Hematopoietic multipotent progenitor cell (in vitro differentiated cells): ENCODE measurements around the gene NHEJ1. TPM values are rescaled to one million over a fixed set of nuclear protein-coding genes. Genes with fewer than 3 reads are reported as not detected.
A peak's percentile ranks its signal among the peaks of the same experiment; 100 is the strongest.

Source experiments
- DNase-seq, 3 donors: peaks; one replicate each; pipeline ENCODE4 v3.0.0-alpha.2; 2011 to 2015; ENCODE audit warnings: low read depth in 2 of 3, low spot score in 2 of 3
- total RNA-seq: library from RNA; depleted of rRNA; stranded (reverse); fragments of >200 nt; gene quantifications from one replicate; pipeline ENCODE4 v1.2.3, GENCODE V29; 2012

The NHEJ1 gene
- total RNA-seq, 1 donor, result 27.2 TPM

DNA sequence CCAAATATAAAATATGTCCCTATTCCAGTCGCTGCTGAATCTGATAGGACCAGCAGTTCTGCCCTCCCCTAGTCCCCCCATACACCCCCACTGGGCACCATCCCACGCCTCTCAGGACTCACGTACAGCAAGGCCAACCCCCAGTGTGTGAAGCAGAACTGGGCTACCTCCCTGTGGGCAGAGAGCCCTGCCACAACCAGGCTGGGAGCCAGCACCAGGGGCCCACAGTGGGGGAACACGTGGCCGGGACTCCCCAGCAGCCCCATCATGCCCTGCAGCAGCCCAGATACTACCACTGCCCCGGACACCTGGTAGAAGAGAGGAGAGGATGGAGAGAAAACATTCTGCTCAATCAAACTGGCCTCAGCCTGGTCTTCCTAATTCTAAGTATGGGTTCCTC, 7.9 kb upstream of the NHEJ1 start:
- DNase-seq, result peak in 2 of 3 donors; percentile 29 to 39

- no peak for DNase-seq
These were observed 7.4 kb upstream of the NHEJ1 start for GRCh38 chr2:219167997-219168396.

DNA sequence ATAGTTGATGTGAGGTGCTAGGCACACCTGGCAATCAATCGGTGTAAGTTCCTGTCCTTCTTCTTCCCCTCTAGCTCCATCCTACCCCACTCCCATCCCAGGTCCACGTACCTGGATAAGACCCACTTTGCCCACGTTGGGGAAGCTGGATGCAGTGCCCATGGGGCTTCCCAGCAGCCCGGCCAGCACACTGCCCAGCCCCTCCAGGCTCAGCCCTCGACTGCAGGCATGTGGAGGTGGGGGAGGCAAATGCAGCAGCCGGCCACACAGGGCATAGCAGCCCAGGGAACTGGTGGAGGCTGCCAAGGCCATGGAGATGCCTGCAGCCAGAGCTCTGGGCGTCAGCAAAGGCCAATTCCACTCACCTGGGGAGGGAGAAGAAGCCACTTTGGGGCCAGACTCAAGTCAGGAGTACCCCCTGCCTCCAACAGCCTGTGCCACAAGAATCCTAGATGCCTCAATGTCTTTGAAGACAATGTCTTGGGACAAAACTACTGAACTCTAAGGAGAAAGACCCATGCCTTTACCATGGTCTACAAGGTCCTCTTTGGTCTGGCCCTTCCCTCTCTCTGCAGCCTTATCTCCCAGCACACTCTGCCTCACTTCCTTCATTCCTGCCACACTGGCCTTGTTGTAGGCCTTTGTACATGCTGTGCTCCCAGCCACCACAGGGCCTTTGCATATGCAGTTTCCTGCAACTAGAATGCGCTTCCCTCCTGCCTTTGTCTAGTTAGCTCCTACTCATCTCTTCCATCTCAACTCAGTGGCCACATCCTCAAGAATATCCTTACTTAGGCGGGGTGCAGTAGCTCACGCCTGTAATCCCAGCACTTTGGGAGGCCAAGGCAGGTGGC, 4.7 kb upstream of the NHEJ1 start:
- no peak for DNase-seq

DNA sequence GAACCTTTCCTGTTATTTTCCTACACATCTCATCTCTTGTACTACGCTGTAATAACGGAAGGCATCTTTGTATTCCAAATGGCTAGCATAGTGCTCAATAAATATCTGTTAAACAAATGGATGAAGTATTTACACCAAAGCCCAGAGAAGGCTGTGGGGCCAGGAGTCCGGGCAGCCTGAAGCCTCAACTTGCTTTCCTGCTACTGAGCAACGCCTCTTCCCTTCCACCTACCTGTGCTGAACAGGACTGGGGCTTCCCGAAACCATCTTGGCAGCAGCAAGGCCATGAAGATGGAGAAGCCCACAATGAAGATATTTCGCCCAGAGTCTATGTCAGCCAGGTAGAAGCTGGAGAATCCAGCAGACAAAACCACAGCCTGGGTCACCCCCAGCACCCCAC, 2.5 kb upstream of the NHEJ1 start:
- DNase-seq, result no peak

DNA sequence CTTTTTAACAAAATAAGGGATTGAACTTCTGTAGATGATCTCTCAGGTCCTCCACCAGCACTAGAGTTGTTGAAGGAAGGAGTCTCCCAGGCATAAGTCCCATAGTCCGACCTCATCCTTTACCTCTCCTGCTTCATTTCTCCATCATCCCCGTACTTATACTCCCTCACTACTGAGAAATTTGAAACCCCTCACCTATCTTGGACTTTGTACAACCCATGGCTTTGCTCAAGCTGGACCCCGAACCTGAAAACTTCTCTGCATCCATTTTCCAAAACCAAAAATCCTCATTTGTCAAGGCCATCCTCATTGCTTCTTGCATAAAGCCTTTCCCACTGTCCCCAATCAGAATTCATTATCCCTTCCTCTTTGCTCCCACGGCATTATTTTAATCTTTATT, 482 bp upstream of the NHEJ1 start:
- peak in 1 of 3 donors; percentile 8 for DNase-seq

DNA sequence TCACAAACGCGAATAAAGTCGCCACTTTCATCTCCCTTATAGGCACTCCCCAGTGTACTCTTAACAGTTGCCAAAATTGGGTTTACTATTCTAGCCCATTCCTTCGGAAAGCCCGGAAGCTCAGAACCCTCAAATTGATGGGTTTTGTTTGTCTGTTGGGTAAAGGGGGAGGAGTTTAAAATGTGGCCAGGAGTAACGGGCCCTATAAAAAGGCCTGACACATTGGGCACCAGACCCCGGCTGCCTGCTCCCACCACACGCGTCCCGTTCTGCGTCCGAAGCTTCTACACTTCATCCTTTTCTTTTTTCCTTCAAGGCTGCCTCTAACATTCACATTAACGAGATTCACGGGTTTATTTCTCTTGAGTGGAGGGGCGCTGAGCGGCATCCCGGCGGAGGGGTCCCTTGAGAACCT, 837 bp downstream of the NHEJ1 start:
- DNase-seq, result no peak

- DNase-seq, result no peak
These were observed 2.0 kb downstream of the NHEJ1 start for GRCh38 chr2:219158586-219158985.

DNA sequence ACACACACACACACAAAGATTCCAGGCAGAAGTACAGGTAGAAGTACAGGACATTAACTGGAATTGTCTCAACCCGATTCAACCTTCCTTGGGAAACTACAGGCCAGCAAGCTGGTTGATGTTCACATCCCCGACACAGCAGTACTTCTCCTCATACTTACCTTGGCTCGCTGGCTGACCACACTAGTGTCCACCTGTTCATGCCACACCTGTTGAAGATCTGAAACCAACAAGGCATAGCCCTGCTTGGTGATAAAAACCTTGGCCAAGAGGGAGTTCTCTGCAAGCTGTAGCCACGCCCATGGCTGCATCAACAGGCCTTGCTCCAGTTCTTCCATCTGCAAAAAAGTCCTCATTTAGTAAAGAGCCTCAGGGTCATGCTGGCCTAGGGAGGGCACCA, 2.6 kb downstream of the NHEJ1 start:
- no peak for DNase-seq

GRCh38 chr2:219157396-219157795, 3.2 kb downstream of the NHEJ1 start:
- DNase-seq, result no peak

- DNase-seq, result peak in 2 of 3 donors; percentile 61 to 83
These were observed 5.5 kb downstream of the NHEJ1 start for GRCh38 chr2:219155054-219155644.

GRCh38 chr2:219149667-219150066, 10.9 kb downstream of the NHEJ1 start:
- no peak for DNase-seq

DNA sequence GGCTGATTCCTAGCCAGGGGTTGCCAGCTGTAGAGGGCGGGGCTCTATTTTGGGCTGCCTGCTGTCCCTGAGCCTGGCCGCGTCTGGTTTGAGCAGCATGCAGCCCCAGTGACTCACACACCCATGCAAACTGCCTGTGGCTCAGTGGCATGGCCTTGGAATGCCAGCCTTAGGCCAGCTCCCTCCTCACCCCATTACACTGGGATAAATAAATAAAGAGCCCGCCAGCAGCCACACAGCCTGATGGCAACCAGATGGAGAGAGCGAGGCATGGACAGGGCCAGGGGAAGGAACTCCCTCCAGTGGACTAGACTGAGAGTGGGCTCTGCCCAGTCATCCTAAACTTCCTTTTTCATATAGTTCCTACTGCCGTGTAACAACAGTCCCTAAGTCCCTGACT, 18.3 kb downstream of the NHEJ1 start:
- DNase-seq, result no peak

DNA sequence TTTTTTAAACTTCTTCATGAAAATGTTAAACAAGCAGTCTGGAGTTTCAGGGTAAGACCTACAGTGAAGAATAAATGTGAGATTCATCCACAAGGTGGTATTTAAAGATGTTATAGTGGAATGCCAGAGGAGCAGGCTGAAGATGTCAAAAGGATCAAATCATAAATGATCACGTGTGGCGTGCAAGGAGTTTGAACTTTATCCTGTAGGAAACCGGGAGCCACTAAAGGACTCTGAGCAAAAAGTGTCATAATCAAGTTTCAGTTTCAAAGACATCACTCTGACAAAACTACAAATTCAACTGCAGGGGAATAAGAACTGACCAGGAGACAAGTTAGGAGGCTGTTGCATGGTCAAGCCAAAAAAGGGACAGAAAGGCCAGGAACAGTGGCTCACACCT, 19.9 kb downstream of the NHEJ1 start:
- DNase-seq, result no peak

- no peak for DNase-seq
These were observed 26.6 kb downstream of the NHEJ1 start for GRCh38 chr2:219133976-219134375.

GRCh38 chr2:219131744-219132143, 28.9 kb downstream of the NHEJ1 start:
- no peak for DNase-seq

DNA sequence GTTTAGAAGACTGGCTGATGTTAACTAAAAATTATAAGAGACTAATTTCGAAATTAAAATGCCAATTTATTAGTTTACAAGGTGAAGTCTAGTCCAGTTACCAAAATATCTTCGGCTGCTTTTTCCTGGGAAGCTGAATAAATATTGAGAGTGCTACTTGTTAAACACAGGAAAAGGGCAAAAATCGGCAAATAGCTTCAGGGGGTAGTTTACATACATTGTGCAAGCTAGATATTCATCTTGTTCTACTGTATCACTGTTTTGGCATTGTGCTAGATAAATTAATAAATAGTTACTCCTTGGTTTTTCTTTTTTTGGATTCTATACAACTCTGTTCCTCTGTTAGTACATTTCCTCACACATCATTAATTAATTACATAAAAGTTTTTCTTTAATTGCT, 29.3 kb downstream of the NHEJ1 start:
- no peak for DNase-seq

DNA sequence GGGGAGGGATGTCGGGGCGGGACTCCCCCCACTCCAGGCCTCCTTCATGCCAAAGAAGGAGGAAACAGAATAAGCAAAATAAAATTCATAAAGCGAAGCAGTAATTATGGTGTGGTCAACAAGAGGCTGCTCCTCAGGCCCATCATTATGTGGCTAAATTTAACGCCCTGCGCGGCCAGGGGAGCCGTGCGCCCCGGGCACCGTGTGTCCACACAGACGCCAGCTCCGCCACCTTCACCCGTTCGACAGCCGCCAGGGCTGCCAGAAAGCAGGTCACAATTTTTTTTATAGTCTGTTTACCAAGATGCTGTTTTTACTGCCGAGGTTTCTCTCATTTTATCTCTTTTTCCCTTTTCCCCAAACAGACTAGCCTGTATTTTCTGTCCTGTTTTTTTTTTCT, 31.0 kb downstream of the NHEJ1 start:
- no peak for DNase-seq

- peak in 1 of 3 donors; percentile 36 for DNase-seq
These were observed 32.2 kb downstream of the NHEJ1 start for GRCh38 chr2:219128396-219128795.

GRCh38 chr2:219127037-219127635, 33.5 kb downstream of the NHEJ1 start:
- DNase-seq, result no peak

GRCh38 chr2:219126555-219126954, 34.1 kb downstream of the NHEJ1 start:
- DNase-seq, result no peak

- DNase-seq, result no peak
These were observed 34.7 kb downstream of the NHEJ1 start for GRCh38 chr2:219125886-219126270.
